A549 treated with DMSO at 1 μM for 4 hours (cell line): ENCODE data around the gene AJAP1. TPM values are rescaled to one million over a fixed set of nuclear protein-coding genes. Genes with fewer than 3 reads are reported as not detected.

Experiments used
- total RNA-seq: library from RNA; stranded (reverse); fragments of 200-300 nt; extraction: Qiagen RNA extraction; gene quantifications from 5 replicates; pipeline ENCODE4 v1.2.3, GENCODE V29; 2022; ENCODE audit warnings: low read depth

The AJAP1 gene
- not detected in 5 replicates for total RNA-seq

GRCh38 chr1:4653796-4654725 is at the start of gene AJAP1:
Gene AJAP1, plus strand, starts transcription at chr1:4654609. Its CDS starts 817 bp downstream, at chr1:4655426.

